ENCODE measurements around the gene SOST.

- no peak for TF ChIP-seq CTCF (conservative IDR thresholded peaks at IDR 0.05 in 1 of 2, IDR thresholded peaks at IDR 0.05 in 1 of 2; ENCODE audit: extremely low read depth in 1 of 2, insufficient read depth in 1 of 2, low read depth in 1 of 2, low read length in 2 of 2)
- no peak for TF ChIP-seq EZH2 (IDR thresholded peaks at IDR 0.05; ENCODE audit: borderline replicate concordance, low read length)
Observed at GRCh38 chr17:43805117-43805516, 46.5 kb upstream of the SOST start.
